Inflammatory macrophage (primary cell): ENCODE measurements around the gene ELOVL1.
"Not testable (repeated sequence)": the region's sequence is repeated elsewhere in the genome, so short reads cannot be mapped to it uniquely, and the experiment has no call there.

Source experiments
- DNase-seq, 2 donors: peaks; one replicate each; pipeline ENCODE4 v3.0.0-alpha.2; 2020 to 2022

ELOVL1 gene

DNA sequence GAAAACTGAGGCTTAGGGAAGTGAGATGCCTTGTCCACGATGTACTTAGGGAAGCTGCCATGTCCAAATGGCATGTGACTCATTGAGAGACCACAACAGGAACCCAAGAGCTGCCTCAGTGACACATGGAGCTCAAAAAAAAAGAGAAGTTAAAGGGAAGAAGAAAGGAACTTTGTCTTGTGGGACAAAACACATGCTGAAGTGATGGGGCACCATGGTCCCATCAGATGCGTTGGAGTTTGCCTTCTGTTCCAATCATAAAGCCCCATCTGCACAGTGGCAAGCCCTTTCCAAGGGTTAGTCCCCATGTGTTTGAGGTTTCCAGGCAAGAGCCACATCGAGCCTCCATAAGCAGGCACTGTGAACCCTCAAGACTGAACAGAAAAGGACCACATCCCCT, 13.8 kb upstream of the ELOVL1 start:
- DNase-seq, result peak; percentile 94

DNA sequence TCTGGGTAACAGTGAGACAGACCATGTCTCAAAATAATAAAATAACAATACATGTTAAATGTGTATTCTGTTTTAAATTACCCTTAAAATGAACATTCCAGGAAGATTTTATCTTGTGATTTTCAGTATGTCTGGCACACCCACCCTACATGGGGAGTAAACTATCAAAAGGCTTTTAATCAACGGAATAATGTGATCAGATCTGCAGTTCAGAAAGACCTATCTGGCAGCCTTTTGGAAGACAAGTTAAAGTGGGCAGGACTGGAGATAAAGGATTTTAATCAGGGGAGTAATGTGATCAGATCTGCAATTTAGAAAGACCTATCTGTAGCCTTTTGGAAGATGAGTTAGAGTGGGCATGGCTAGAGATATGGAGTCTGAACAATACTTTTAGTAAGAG, 11.7 kb upstream of the ELOVL1 start:
- no peak for DNase-seq

DNA sequence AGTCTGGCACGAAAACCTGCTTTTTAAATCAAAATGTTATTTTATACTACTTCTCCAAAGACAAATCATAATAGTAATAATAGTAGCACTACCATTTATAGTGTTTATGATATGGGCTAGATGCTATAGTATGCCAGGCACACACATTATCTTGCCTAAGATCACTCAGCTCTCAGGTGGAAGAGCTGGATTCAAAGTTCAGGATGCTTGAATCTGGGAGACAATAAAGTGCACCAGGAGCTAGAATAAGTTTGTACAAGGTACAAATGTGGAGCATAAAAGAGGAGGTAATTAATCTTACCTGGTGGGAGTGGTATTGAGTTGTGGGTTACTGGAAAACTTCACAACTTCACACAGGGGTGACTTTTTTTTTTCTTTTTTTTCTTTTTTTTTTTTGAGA, 10.0 kb upstream of the ELOVL1 start:
- no peak for DNase-seq

DNA sequence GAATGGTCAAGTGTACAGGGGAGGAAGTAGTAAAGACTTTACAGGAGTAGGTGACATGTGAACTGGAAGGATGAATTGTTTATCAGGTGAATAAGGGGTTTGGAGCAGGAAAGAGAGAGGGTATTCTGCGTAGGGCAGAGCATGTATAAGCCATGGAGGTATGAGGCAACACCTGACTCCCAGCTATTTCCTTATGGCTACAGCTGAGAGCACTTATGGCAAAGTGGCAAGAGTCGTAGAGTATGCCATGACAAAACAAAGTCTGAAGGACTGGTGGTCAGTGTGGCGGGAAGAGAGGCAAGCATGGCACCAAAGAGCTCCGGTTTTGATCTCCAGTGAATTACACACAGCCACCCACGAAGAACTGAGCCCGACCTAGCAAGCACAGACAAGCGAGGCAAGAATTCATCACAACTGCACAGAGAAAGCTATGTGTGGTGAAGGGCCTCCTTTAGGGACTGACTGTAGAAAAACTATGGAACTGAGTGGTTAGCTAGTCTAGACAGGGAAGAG, 9.0 kb upstream of the ELOVL1 start:
- no peak for DNase-seq

DNA sequence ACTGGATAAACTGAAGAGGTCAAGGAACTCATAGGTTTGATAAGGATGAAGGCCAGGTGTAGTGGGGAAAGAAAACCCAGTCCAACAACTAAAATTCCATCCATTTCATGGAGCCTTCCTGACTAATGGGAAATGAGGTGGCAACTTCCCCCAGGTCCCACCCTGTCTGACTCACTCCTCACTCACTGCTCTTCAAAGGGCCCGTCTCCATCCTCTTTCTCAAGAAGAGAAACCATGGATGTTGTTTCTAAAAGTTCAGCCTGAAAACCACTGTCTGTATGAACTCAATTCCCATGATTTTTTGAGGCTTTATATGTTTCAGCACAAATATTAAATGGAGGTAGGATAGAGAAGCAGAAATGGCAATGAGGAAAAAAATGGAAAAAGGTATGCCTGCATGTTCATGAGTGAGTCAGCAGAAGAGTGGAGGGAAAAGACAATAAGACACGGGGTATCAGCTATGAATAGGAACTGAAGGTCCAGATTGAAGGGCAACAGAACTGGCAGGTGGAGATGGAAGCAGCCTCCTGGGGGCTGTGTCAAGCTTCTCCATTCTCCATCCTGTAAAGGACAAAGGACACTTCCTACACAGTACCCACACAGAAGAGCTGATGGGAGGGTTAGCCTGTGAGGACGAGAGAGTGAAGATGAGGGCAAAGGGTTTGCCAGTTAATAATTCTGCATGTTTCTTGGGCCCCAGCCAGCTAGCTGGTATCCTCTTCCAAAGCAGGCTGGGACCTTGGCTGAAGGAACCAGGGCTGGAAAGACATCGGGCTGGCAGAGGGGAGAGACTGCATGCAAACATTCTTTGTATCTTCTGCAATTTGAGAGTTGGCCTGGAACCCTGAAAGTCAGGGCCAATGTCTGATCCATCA, 5.5 kb upstream of the ELOVL1 start:
- peak in 1 of 2 donors; percentile 9 for DNase-seq

DNA sequence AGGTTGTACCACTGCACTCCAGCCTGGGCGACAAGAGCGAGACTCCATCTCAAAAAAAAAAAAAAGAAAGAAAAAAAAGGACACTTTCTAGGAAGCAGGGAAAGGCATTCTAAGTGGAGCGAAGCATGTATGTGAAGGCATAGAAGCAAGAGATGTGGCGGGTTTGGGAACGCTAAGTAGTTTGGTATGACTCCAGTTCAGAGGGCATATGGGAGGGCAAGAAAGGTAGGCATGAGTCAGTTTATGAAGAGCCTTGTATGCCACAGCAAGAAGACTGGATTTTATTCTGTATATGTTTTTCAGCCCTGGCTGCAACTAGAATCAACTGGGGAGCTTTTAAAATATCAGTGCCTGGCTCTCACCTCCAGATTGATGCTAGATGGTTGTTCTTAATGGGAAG, 4.4 kb upstream of the ELOVL1 start:
- no peak for DNase-seq

DNA sequence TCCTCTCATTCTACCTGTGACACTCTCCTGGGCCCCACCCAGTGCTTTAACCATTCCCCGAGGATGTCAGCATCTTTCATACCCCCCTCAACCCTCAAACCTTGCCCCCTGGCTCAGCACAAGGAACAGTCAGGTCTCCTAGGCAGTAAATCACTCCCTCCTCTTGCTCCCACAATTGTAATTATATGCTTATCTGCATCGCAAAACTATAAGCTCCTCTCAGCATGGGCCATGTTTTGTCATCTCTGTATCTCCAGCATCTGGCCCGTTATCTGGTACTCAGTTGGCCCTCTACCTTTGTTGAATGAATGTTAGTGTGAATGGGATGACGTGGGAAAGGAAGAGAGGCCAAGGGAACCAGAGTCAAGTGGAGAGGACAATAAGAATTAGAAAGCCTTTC, 2.8 kb upstream of the ELOVL1 start:
- no peak for DNase-seq

DNA sequence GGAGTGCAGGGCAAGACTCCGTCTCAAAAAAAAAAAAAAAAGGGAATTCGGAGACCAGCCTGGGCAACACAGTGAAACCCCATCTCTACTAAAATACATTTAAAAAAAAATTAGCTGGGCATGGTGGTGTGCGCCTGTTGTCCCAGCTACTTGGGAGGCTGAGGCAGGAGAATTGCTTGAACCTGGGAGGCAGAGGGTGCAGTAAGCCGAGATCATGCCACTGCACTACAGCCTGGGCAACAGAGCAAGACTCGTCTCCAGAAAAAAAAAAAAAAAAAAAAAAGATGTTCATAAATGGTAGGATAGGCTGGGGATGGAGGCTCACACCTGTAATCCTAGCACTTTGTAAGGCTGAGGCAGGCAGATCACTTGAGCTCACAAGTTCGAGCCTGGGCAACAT, 2.0 kb upstream of the ELOVL1 start:
- not testable (repeated sequence) for DNase-seq

DNA sequence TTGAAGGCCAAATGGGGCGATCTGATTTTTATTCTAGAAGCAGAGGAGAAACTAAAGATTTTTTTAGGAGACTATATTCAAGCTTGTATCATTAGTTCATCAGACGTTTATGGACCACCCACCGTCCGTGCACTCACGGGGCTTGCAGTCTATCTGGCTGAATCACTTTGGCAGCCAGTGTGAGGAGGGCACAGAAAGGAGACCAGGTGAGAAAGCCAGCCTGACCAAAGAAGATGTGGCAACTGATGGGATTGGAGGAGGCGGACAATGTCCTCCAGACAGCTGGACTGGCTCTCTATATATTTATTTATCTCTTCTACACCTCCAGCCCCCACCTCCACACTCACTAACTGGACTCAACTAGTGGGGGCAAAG, 822 bp upstream of the ELOVL1 start:
- no peak for DNase-seq

DNA sequence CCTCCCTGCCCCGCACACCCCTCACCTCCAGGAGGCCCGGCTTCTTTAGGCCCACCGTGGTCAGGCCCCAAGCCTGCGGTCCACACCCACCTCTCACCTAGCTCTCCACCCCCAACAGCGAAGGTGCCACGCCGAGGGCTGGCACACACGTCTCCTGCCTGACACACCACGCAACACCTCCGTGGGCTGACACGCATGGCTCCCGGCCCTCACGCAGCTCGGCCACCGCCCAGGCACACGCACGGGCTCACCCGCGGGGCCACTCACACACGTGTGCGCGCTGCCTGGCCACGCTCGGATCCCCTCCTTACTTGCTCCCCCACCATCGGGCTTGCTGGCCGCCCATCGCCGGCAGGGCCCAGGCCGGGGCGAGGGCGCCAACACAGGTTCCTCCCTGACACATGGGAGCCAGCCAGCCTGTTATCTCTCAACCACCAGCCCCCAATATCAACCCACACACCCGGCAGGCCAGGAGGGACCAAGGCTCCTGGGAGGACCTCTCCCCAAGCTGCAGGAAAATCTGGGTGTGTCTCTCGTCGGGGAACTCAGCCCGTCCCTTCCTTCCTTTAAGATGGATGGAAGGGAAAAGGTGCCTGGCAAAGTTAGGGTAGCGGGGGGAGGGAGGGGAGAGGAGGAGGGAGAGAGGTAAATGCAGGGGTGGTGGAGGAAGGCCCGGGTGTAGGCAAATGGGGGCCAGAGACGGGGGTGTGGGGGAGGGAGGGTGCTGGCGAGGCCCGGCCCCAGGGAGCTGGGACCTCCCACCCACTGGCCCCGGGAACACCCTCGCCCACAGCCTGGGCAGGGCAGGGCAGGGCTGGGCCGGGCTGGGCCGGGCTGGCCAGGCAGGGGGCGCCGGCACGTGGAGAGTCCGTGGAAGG, 546 bp downstream of the ELOVL1 start:
- peak in 1 of 2 donors; percentile 27 for DNase-seq

DNA sequence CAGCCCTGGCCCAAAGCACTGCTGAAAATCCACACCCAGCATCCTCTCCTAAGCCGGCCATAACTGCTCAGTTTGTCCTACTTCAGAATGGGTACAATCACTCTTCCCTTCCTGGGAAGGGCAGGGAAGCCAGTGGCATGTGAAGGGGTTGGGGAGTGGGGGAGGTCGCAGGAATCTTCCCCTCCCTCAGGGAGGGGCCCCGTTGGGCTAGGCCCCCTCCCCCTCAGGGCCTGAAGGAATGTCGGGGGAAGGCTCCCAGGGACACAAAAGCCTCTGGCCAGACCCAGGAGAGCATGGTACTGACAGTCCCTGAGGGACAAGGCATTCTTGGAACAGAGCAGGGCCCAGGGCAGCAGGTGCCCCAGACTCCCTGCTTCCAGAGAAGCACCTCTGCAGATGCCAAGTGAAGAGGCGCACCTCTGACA, 1.2 kb downstream of the ELOVL1 start:
- no peak for DNase-seq

DNA sequence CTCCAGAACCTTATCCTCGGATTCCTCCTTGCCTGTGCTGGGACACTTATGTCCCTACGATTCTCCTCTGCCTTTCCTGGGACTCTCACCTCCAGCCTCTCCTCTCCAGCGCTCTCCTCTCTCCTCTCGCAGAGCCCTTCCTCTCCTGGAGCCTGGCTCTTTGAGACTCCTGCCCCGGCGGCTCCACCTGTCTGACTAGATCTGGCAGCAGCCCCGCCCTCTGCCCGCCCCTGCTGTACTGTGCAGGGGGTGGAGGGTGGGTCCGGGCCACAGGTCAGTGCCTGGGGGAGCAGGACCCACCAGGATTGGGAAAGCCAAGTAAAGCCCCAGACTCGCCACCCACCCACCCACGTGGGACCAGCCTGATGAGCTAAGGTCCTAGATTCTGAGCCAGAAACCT, 1.6 kb downstream of the ELOVL1 start:
- no peak for DNase-seq

DNA sequence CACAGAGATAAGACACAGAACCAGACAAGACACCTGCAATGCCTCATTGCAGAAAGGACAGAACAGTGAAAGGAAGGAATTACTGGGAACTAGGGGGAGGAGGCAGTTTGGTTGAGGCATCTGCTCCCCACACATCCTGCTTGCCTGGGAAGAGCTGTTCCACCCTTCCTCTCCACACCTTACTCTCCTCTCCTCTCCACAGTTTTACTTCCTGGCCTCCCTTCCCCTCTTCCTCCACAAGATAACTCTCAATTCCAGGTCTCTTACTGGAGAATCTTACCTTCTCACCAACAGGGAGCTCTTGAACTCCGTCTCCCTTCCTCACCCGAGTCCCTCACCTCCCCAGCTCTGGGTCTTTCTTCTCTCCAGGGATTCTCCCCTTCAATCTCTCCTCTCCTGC, 2.1 kb downstream of the ELOVL1 start:
- DNase-seq, result no peak

DNA sequence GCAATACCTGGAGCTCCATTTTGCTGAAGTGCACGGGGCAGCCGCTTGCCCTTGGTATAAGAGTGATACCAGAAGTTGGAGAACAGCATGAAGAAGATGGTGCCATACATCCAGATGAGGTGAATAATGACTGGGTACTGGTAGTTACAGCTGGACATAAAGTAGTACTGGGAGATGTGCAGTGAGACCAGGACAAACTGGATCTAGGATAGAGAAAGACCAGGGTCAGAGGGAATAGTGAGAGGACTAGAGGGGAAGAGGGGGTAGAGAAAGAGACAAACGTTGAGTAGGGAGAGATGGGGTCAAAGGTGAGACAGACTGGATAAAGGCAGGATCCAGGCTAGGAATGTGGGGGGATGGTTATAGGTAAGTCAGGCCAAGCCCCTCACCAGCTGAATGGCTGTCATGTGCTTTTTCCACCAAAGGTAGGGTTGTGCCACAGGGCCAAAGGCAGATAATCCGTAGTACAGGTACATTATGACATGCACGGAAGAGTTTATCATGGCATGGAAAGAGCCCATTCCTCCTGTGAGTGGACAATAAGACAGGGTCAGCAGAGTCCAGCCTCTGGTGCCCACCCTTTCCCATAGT, 3.8 kb downstream of the ELOVL1 start:
- no peak for DNase-seq

DNA sequence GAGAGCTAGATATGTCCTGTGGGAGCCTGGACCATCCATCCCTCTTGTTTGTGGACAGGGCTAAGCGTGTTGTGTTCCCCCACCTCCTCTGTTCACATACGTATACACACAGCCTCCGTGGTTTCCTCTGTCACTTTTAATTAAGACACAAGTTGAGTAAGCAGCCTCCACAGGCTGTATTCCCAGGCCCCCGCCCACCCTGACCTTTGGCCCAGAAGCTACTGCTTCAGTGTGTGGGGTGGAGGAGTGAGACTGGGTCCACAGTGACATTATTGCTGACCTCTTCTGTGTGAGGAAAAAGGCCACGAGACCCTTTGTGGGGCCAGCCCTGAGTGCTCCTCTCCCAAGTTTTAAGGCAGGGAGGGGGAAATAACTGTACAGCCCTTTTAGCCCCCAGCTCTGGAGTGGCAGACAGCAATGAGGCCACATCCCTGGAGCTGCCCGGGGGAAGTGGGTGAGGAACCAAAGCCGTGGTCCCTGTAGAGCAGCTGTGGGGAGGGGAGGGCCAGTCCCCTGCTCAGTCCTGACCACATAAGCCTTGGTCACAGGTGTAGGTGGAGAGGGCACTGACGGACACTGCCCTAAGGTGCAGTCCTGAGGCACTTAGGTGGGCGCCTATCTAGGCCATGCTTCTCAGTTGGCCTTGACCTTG, 4.4 kb downstream of the ELOVL1 start:
- peak; percentile 21 to 58 for DNase-seq

DNA sequence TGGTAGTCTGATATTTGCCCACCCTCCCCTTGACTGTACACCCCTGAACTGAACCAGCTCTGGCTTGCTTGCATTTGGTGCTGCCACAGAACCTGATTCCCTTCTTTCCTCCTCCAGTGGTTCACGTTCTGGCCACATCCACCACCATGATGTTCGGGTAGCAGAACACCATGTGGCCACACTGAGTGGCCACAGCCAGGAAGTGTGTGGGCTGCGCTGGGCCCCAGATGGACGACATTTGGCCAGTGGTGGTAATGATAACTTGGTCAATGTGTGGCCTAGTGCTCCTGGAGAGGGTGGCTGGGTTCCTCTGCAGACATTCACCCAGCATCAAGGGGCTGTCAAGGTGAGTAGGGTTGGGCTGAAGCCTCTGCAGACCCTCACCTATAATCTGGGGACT, 7.2 kb downstream of the ELOVL1 start:
- DNase-seq, result peak; percentile 9 to 33

DNA sequence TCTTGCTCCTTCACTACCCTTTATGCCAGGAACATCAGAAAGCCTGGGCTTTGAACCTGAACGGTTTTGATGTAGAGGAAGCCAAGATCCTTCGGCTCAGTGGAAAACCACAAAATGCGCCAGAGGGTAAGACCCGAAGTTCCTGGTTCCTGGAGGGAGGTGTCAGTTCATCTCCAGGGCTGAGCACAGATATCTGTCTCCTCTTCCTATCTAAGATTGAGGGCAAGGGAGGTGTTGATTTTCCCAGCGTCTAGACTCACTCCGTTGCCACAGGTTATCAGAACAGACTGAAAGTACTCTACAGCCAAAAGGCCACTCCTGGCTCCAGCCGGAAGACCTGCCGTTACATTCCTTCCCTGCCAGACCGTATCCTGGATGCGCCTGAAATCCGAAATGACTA, 8.1 kb downstream of the ELOVL1 start:
- DNase-seq, result no peak

DNA sequence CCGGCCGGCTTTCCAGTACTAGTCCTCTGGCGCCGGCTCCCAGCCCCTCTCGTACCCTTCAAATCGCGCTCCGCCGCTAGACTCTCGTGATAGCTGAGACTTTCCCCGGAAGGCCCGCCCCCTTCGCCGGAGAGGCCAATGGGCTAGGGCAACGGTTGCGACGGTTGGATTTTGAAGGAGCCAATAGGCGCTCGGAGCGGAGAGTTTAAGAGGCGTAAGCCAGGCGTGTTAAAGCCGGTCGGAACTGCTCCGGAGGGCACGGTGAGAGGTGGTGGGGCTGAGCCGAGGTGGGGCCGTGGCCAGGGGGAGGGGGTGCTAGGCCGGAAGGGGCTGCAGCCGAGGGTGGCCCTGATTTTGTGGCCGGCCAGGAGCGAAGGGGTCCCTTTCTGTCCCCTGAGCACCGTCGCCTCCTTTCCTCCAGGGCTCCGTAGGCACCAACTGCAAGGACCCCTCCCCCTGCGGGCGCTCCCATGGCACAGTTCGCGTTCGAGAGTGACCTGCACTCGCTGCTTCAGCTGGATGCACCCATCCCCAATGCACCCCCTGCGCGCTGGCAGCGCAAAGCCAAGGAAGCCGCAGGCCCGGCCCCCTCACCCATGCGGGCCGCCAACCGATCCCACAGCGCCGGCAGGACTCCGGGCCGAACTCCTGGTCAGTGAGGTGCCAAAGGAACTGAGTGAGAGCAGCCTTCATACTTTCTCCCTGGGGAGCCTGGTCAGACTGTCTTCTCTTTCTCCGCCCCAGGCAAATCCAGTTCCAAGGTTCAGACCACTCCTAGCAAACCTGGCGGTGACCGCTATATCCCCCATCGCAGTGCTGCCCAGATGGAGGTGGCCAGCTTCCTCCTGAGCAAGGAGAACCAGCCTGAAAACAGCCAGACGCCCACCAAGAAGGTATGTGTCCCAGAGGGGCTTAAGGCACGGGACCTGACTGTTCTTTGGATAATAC, 8.8 kb downstream of the ELOVL1 start, which contains the start of gene CDC20:
TSS of gene CDC20 (plus strand) at position 236 of the 948 bp plus-strand sequence. CDS start at position 471, 235 bp downstream.
- DNase-seq, result peak; percentile 99 to 100

DNA sequence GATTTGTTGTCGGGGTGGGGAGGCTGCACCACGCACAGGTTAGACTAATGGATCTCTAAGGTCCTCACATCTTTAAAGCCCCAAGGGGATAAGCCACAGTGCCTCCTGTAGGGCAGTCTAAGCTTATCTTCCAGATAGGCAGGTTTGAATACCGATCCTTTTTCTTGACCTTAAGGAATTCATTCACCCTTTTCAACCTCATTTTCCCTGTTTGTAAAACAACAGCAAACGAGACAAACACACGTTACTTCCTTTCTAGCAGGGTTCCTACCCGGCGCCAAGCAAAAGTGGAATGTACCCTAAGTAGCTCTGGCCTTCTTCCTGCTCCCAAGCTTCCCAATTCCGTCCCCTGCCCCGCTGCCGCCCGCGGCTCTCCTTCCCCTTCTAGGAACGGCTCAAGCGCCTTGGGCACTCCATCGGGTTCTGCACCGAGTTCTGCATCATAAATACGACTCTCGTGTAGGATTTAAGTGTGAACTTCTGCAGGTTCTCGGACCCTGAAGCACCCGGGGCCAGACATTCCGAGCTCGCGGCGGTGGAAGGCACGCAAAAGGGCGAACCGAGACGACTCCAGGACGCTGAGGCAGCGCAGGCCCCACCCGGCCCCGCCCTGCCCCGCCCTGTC, 9.6 kb downstream of the ELOVL1 start:
- DNase-seq, result peak; percentile 59 to 66

DNA sequence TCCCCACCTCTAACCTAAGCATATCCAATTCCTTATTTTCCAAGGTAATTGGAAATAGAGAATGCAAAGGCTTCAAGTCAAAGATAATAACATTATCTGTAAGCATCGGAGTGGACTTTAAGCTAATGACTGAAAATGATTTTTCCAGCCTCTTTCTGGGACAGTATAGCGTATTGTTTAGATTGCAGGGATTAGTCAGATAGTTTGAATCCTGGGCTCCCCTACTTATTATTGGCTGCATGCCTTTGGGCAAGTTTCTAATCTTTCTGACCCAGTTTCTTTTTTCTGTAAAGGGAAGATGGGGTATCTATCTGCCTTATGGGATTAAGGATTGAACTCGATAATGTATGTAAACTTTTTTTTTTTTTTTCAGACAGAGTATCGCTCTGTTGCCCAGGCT, 10.6 kb downstream of the ELOVL1 start:
- DNase-seq, result no peak

DNA sequence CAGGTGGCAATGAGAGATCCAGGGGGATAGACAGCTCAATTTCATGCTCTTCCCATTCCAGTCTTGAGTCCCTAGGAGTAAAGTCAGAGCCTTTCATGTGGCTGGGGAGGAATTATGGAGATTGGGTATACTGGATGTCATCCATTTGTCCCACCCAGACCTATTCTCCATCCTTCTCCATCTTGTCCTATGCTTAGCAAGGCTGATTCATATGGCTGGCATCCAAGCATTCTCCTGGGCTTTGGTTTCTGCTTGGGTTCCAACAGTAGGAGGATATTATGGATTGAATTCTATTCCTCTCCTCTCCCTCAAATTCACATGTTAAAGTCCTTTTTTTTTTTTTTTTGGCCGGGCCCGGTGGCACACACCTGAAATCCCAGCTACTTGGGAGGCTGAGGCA, 12.9 kb downstream of the ELOVL1 start:
- DNase-seq, result no peak
